ENCODE measurements around the gene EIF4B.

The EIF4B gene

DNA sequence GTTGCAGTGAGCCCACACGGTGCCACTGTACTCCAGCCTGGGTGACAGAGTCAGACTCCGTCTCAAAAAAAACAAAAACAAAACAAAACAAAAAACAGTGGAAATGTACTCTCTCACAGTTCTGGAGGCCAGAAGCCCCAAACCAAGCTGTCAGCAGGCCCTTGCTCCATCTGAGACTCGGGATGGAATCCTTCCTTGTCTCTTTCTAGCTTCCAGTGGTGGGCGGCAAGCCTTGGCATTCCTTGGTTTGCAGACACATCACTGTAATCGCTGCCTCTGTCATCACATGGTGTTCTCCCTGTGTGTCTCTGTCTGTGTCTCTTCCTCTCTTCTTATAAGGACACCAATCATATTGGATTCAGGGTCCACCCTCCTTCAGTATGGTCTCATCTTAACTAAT is 50.0 kb downstream of the EIF4B start:
- ATAC-seq = no peak
- Mint-ChIP-seq H3K27me3 (peaks cover 11% of the 10 kb centered on the region), H3K4me3 (no peak overlapping the region), H3K27ac (no peak overlapping the region), H3K36me3 (no peaks in the 10 kb centered on the region), H3K4me1 (peaks cover 12% of the 10 kb centered on the region), H3K9me3 (no peaks in the 10 kb centered on the region)

DNA sequence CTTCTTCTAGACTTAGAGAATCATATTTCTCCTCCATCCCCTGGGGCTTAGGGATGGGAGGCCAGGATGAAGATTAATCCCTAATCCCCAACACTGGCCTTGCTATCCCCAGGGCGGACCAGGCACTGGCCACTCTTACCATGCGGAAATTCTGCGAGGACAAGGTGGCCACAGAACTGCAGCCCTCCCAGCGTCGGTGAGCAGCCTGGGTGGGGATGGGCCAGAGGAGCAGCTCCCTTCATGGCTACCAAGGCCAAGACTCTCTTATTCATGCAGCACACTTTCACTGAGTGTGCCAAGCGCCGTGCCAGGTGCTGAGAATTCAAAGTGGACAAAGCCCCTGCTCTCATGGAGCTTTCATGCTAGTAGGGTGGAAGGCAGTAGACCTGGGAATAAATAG is 50.6 kb downstream of the EIF4B start:
- H3K27ac Mint-ChIP-seq = no peak overlapping the region
- peaks cover 11% of the 10 kb centered on the region for H3K27me3 Mint-ChIP-seq
- no peak for ATAC-seq
- H3K4me1 Mint-ChIP-seq = peaks cover 12% of the 10 kb centered on the region
- no peaks in the 10 kb centered on the region for H3K9me3 Mint-ChIP-seq
- no peak overlapping the region for H3K4me3 Mint-ChIP-seq
- H3K36me3 Mint-ChIP-seq = no peaks in the 10 kb centered on the region

DNA sequence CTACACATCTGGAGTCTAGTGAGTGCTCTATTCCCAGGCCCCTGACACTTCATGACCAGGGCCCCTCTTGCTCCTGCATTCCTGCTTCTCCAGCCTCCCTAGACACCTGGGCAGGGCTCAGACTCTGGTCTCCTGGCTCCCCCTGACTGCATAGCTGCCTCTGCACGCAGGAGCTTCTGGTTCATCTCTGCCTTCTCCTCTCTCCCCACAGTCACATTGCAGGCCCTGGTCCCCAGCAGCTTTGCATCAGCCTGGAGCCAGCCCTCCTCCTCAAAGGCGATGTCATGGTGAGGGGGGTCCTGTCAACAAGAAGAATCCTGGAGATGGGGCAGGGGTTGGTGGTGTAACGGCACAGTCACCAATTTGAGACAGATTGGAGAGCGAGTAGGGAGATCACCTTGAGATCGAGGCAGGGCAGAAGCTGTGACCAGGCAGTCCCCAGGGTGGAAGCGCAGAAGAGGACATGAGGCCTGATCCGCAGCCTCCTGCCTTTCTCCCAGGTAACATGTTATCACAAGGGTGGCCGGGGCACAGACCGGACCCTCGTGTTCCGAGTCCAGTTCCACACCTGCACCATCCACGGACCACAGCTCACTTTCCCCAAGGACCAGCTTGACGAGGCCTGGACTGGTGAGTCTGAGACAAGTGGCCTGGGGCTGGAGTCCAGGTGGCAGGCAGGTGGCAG is 51.7 kb downstream of the EIF4B start:
- H3K4me3 Mint-ChIP-seq = no peak overlapping the region

DNA sequence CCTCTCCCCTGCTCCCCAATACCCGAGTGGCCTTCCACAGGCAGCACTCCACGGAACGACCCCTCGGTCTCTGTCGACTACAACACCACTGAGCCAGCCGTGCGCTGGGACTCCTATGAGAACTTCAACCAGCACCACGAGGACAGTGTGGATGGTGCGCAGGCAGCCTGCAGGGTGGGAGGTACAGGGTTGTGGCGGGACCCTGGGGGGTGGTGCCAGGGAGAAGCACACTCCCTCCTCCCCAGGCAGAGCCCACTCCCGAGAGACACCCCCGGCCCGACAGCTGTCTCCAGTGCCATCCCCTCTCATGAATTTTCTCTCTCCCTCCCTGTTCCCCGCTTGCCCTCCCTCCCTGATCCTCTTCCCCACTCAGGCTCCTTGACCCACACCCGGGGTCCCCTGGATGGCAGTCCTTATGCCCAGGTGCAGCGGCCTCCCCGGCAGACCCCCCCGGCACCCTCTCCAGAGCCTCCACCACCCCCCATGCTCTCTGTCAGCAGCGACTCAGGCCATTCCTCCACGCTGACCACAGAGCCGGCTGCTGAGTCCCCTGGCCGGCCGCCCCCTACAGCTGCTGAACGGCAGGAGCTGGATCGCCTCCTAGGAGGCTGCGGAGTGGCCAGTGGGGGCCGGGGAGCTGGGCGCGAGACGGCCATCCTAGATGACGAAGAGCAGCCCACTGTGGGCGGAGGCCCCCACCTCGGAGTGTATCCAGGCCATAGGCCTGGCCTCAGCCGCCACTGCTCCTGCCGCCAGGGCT is 52.6 kb downstream of the EIF4B start:
- no peak for ATAC-seq
- peaks cover 11% of the 10 kb centered on the region for H3K27me3 Mint-ChIP-seq

More for the DNA sequence above, 51.7 kb downstream of the EIF4B start:
- Mint-ChIP-seq H3K4me1 (peaks cover 12% of the 10 kb centered on the region), H3K27ac (no peak overlapping the region), H3K36me3 (no peaks in the 10 kb centered on the region), H3K27me3 (peaks cover 11% of the 10 kb centered on the region), H3K9me3 (no peaks in the 10 kb centered on the region)
- ATAC-seq = no peak

DNA sequence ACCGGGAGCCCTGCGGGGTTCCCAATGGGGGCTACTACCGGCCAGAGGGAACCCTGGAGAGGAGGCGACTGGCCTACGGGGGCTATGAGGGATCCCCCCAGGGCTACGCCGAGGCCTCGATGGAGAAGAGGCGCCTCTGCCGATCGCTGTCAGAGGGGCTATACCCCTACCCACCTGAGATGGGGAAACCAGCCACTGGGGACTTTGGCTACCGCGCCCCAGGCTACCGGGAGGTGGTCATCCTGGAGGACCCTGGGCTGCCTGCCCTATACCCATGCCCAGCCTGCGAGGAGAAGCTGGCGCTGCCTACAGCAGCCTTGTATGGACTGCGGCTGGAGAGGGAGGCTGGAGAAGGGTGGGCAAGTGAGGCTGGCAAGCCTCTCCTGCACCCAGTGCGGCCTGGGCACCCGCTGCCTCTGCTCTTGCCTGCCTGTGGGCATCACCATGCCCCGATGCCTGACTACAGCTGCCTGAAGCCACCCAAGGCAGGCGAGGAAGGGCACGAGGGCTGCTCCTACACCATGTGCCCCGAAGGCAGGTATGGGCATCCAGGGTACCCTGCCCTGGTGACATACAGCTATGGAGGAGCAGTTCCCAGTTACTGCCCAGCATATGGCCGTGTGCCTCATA is 53.3 kb downstream of the EIF4B start:
- Mint-ChIP-seq H3K4me1 (no peaks in the 10 kb centered on the region), H3K4me3 (no peak overlapping the region), H3K9me3 (no peaks in the 10 kb centered on the region), H3K27ac (no peak overlapping the region), H3K36me3 (peaks cover 10% of the 10 kb centered on the region), H3K27me3 (peaks cover 11% of the 10 kb centered on the region)
- no peak for ATAC-seq

More for the DNA sequence above, 52.6 kb downstream of the EIF4B start:
- H3K9me3 Mint-ChIP-seq = no peaks in the 10 kb centered on the region
- H3K4me1 Mint-ChIP-seq = peaks cover 5% of the 10 kb centered on the region
- H3K27ac Mint-ChIP-seq = no peak overlapping the region
- H3K36me3 Mint-ChIP-seq = peaks cover 7% of the 10 kb centered on the region
- no peak overlapping the region for H3K4me3 Mint-ChIP-seq

DNA sequence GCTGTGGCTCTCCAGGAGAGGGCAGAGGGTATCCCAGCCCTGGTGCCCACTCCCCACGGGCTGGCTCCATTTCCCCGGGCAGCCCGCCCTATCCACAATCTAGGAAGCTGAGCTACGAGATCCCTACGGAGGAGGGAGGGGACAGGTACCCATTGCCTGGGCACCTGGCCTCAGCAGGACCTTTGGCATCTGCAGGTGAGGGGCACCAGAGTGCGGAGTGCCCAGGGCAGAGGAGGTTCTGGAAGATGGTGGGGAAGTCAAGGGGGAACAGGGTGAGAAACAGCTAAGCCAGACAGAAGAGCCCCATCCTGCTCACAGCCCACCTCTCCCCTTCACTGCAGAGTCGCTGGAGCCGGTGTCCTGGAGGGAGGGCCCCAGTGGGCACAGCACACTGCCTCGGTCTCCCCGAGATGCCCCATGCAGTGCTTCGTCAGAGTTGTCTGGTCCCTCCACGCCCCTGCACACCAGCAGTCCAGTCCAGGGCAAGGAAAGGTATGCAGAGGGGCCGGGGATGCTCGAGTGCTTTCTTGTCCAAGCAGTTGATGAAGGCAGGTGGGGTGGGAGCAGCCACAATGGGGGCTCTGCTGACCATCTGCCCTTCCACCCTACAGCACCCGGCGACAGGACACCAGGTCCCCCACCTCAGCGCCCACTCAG is 53.9 kb downstream of the EIF4B start:
- no peak for ATAC-seq
- Mint-ChIP-seq H3K27ac (no peak overlapping the region), H3K27me3 (peaks cover 11% of the 10 kb centered on the region), H3K4me1 (no peaks in the 10 kb centered on the region), H3K36me3 (peaks cover 16% of the 10 kb centered on the region), H3K9me3 (no peaks in the 10 kb centered on the region), H3K4me3 (no peak overlapping the region)

DNA sequence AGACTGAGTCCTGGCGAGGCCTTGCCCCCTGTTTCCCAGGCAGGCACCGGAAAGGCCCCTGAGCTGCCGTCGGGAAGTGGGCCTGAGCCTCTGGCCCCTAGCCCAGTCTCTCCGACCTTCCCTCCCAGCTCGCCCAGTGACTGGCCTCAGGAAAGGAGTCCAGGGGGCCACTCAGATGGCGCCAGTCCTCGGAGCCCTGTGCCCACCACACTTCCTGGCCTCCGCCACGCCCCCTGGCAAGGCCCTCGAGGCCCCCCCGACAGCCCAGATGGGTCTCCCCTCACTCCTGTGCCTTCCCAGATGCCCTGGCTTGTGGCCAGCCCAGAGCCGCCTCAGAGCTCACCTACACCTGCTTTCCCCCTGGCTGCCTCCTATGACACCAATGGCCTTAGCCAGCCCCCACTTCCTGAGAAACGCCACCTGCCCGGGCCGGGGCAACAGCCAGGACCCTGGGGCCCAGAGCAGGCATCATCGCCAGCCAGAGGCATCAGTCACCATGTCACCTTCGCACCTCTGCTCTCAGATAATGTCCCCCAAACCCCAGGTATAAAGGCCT is 54.5 kb downstream of the EIF4B start:
- H3K27ac Mint-ChIP-seq = no peak overlapping the region
- H3K4me1 Mint-ChIP-seq = peaks cover 3% of the 10 kb centered on the region
- H3K4me3 Mint-ChIP-seq = no peak overlapping the region

DNA sequence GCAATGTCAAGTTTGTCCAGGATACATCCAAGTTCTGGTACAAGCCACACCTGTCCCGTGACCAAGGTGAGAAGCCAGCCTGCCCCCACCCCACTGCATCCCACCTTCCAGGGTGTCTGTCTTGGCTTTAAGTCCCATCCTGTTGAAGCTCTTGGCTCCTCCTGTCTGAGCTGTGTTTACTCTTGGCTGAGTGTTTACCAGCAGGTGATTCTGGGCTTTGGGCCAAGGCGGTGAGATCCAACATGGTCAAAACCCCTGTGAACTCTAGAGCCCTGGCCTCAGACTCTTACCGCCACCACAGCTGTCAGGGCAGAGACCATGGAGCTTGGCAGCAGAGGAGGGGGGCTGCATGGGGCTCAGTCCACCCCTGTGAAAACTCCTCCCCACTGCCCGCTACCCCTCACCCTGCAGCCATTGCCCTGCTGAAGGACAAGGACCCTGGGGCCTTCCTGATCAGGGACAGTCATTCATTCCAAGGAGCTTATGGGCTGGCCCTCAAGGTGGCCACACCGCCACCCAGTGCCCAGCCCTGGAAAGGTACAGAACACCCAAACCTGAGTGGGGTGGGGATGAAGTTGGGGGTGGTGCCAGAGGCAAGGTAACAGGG is 55.3 kb downstream of the EIF4B start:
- no peak for ATAC-seq
- H3K4me3 Mint-ChIP-seq = no peak overlapping the region

More for the DNA sequence above, 54.5 kb downstream of the EIF4B start:
- Mint-ChIP-seq H3K27me3 (peaks cover 11% of the 10 kb centered on the region), H3K9me3 (no peaks in the 10 kb centered on the region), H3K36me3 (peaks cover 22% of the 10 kb centered on the region)
- no peak for ATAC-seq

DNA sequence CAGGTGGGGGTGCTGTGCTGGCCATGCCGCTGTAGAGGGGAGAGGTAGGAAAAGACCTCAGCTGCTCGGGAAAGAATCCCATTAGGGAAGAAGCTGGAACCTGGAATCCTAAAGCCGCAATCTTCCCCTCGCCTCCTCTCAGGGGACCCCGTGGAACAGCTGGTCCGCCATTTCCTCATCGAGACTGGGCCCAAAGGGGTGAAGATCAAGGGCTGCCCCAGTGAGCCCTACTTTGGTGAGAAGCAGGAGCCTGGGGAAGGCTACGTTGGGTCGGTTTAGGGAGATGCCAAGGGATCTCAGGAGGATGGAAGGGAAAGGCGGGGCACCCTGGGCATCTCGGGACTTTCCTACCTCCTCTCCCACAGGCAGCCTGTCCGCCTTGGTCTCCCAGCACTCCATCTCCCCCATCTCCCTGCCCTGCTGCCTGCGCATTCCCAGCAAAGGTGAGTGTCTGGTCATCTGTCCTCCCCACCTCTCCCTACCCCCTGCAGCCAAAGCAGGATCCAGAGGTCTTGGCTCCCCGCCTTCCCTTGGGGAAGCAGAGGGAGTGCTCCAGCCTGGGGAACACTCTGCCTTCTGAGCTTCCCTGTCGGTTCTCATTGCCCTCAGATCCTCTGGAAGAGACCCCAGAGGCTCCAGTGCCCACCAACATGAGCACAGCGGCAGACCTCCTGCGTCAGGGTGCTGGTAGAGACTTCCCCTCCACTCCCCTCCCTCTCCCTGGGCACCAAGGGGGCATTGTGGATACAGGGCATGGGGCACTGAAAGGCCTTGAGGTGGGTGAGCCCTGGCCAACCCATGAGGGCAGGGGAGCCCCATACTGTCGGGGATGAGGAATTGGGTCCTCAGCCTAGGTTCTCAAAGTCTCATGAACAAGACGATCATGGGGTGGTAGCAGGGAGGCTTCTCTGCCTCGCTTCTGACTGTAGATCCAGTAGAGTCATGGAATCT is 56.0 kb downstream of the EIF4B start:
- Mint-ChIP-seq H3K9me3 (no peaks in the 10 kb centered on the region), H3K36me3 (peaks cover 37% of the 10 kb centered on the region), H3K4me1 (peaks cover 10% of the 10 kb centered on the region), H3K27ac (no peak overlapping the region), H3K4me3 (no peak overlapping the region), H3K27me3 (peaks cover 11% of the 10 kb centered on the region)
- ATAC-seq = no peak

More for the DNA sequence above, 55.3 kb downstream of the EIF4B start:
- peaks cover 10% of the 10 kb centered on the region for H3K4me1 Mint-ChIP-seq
- H3K27ac Mint-ChIP-seq = no peak overlapping the region
- H3K36me3 Mint-ChIP-seq = peaks cover 29% of the 10 kb centered on the region
- H3K9me3 Mint-ChIP-seq = no peaks in the 10 kb centered on the region
- H3K27me3 Mint-ChIP-seq = peaks cover 11% of the 10 kb centered on the region

DNA sequence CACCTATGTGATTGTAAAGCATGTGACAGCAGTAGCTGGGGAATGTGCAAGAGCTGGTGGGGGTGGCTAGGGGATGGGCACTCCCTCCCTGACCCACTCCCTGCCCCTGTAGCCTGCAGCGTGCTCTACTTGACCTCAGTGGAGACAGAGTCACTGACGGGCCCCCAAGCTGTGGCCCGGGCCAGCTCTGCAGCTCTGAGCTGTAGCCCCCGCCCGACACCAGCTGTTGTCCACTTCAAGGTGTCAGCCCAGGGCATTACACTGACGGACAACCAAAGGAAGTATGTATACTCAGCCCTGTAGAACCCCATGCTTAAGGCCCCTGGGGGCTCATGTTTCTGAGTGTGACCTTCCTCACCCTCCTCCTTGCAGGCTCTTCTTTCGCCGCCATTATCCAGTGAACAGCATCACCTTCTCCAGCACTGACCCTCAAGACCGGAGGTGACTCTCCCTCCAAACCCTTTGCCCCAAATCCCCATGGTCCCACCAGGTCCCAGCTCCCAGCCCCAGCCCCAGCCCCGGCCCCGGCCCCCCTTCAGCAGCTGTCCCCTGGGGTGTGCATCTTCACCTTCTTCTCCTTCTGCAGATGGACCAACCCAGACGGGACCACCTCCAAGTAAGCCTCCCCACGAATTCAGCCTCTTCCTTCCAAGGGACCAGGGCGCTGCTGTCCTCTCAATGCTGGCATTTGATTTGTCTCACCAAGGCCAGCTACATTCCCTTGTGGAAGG is 56.9 kb downstream of the EIF4B start:
- no peak for ATAC-seq
- H3K27me3 Mint-ChIP-seq = peaks cover 3% of the 10 kb centered on the region
- H3K4me1 Mint-ChIP-seq = peaks cover 10% of the 10 kb centered on the region
- H3K36me3 Mint-ChIP-seq = peaks cover 39% of the 10 kb centered on the region
- no peak overlapping the region for H3K4me3 Mint-ChIP-seq
- H3K27ac Mint-ChIP-seq = no peak overlapping the region
- H3K9me3 Mint-ChIP-seq = no peaks in the 10 kb centered on the region

DNA sequence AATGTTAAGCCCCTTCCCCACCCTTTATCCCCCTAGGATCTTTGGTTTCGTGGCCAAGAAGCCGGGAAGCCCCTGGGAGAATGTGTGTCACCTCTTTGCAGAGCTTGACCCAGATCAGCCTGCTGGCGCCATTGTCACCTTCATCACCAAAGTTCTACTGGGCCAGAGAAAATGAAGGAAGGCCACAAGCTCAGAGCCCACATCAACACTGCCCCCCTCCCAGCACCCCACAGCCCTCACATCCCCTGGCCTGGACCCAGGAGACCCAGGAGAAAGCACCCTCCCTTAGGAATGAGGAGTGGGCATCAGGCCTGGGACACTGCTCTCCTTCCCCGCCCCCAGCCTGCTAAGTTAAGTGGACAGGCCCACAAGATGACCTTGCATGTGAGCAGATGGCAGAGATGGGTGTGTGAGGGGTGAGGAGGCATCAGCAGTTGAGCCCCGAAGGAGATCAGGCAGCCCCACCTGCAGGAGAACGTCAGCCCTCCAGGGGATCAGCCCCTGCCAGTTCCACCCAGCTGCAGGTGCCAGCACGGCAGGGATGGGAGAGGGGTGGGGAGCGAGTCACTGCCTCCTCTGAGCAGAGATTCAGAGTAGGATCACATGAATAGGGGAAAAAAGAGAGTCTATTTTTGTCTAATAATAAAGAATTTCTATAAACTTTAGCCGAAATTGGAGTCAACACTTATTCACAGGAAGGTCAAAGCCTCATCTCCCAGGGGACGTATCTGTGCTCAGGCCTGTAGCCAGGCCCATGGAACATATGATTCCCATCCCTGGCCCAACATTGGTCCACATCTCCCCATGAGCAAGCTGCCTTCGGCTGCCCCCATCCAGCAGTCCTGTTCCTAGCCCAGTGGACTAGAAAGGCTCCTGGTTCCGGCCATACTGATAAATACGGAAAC is 57.7 kb downstream of the EIF4B start:
- H3K9me3 Mint-ChIP-seq = no peaks in the 10 kb centered on the region
- ATAC-seq = no peak
- H3K4me3 Mint-ChIP-seq = no peak overlapping the region
- no peaks in the 10 kb centered on the region for H3K27me3 Mint-ChIP-seq
- H3K36me3 Mint-ChIP-seq = peaks cover 43% of the 10 kb centered on the region
- H3K27ac Mint-ChIP-seq = no peak overlapping the region
- H3K4me1 Mint-ChIP-seq = peaks cover 10% of the 10 kb centered on the region

DNA sequence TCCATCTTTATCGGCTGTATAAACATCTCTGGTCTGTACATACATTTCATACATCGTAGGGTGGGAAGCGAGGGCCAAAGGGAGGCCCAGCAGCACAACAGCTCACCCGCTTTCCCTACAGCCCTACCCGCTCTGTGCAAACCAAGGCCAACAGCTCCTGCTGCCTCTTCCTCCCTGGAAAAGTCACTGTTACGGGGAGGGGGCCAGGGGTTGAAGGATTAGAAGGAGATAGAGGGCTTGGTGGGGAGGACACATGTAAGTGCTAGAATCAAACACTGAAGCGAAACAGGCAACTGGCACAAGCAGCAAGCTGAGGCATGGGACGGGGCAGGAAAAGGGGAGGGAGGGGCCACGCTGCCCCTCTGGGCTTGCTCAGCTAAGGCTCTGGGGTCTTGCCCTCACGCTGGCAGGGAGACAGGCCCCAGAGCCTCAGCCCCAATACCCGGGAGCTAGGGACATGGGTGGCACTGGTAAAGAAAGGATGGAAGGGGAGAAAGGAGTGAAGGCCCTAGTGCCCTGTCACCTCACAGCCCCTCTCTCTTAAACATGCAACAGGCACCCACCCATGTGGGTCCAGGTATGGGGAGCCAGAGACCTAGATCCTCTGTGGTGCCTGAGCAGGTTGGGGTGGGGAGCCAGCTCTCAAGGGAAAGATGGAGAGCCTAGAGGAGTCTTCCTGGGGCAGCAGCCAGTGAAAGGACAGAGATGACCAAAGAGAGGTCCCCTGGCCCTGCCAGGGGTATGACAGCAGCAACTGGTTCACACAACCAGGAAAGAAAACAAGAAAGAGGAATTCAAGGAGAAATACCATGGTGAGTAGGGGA is 58.6 kb downstream of the EIF4B start:
- H3K27ac Mint-ChIP-seq = no peak overlapping the region
- H3K36me3 Mint-ChIP-seq = peaks cover 43% of the 10 kb centered on the region
- no peaks in the 10 kb centered on the region for H3K27me3 Mint-ChIP-seq
- H3K4me3 Mint-ChIP-seq = no peak overlapping the region
- H3K4me1 Mint-ChIP-seq = peaks cover 10% of the 10 kb centered on the region
- no peaks in the 10 kb centered on the region for H3K9me3 Mint-ChIP-seq
- no peak for ATAC-seq

Data from stimulated activated memory B cell treated with anti-CD40 and anti-IgM and Interleukin-4, amounts not matched to agents 10 μg/mL and 1 μg/mL and 100 μg/mL, for 72 hours (primary cell).